ENCODE results near the gene FSTL4. TPM values are rescaled to one million over a fixed set of nuclear protein-coding genes. Genes with fewer than 3 reads are reported as not detected.

Gene FSTL4
- total RNA-seq, 6 donors from 2014 or later = 0.49 to 4.6 (median 1.1) TPM

DNA sequence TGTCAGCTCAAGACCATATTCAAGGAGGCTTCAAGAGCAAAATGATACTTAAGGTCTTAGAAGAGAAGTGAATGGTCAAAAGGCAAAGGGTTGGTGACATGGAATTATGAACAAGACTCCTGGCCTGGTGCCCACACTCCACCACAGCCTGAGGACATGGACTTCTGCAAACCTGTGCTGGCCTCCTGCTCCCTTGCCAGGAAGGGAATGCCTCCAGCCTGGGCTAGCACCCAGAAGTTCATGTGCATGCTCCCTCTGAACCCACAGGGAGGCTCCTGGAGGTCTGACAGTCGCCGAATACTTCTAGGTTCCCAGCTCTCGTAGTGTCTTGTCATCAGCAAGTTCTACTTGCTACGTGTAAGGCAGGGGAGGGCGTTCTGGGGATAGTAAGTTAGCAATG, 156.7 kb downstream of the FSTL4 start:
- Histone ChIP-seq H3K9me3 (no peaks in the 10 kb centered on the region), H3K36me3 (no peaks in the 10 kb centered on the region), H3K4me1 (peaks cover 0 to 17% (median 0%) of the 10 kb centered on the region in 4 donors), H3K27me3 (no peaks in the 10 kb centered on the region), H3K4me3 (no peak overlapping the region), H3K27ac (no peak overlapping the region)
- no peak for TF ChIP-seq EP300 (IDR thresholded peaks at IDR 0.05)
- no peak for TF ChIP-seq POLR2A (IDR thresholded peaks at IDR 0.05)
- TF ChIP-seq, protein P1, sequence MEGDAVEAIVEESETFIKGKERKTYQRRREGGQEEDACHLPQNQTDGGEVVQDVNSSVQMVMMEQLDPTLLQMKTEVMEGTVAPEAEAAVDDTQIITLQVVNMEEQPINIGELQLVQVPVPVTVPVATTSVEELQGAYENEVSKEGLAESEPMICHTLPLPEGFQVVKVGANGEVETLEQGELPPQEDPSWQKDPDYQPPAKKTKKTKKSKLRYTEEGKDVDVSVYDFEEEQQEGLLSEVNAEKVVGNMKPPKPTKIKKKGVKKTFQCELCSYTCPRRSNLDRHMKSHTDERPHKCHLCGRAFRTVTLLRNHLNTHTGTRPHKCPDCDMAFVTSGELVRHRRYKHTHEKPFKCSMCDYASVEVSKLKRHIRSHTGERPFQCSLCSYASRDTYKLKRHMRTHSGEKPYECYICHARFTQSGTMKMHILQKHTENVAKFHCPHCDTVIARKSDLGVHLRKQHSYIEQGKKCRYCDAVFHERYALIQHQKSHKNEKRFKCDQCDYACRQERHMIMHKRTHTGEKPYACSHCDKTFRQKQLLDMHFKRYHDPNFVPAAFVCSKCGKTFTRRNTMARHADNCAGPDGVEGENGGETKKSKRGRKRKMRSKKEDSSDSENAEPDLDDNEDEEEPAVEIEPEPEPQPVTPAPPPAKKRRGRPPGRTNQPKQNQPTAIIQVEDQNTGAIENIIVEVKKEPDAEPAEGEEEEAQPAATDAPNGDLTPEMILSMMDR (IDR thresholded peaks at IDR 0.05) = no peak
- TF ChIP-seq POLR2AphosphoS5 (IDR thresholded peaks at IDR 0.05) = no peak
- WGBS, 2 donors = 86 to 89% methylated on average over 4 to 5 of the region's 5 CpGs
- ATAC-seq (ENCODE audit: low FRiP score in 2 of 2) (no peak), DNase-seq (no peak)

GRCh38 chr5:133454442-133454841, 157.9 kb downstream of the FSTL4 start:
- H3K4me3 ChIP-seq = no peak overlapping the region
- DNase-seq (no peak), ATAC-seq (ENCODE audit: low FRiP score in 2 of 2) (no peak)
- WGBS, 2 donors = 81 to 93% methylated on average over 9 of the region's 9 CpGs
- no peak overlapping the region for H3K27ac ChIP-seq
- H3K9me3 ChIP-seq = no peaks in the 10 kb centered on the region
- no peak for TF ChIP-seq POLR2A (IDR thresholded peaks at IDR 0.05)
- no peak for TF ChIP-seq EP300 (IDR thresholded peaks at IDR 0.05)
- TF ChIP-seq, protein P1 (IDR thresholded peaks at IDR 0.05) = no peak
- no peak for TF ChIP-seq POLR2AphosphoS5 (IDR thresholded peaks at IDR 0.05)
- peaks cover 0 to 17% (median 0%) of the 10 kb centered on the region in 4 donors for H3K4me1 ChIP-seq
- no peaks in the 10 kb centered on the region for H3K27me3 ChIP-seq
- H3K36me3 ChIP-seq = no peaks in the 10 kb centered on the region

- no peaks in the 10 kb centered on the region for H3K9me3 ChIP-seq
- H3K4me1 ChIP-seq = peaks cover 0 to 17% (median 0%) of the 10 kb centered on the region in 4 donors
- no peaks in the 10 kb centered on the region for H3K27me3 ChIP-seq
- TF ChIP-seq, protein P1 (IDR thresholded peaks at IDR 0.05) = no peak
- TF ChIP-seq POLR2AphosphoS5 (IDR thresholded peaks at IDR 0.05) (no peak), EP300 (IDR thresholded peaks at IDR 0.05) (no peak), POLR2A (IDR thresholded peaks at IDR 0.05) (no peak)
- WGBS, 2 donors = 48 to 66% methylated on average over 2 of the region's 2 CpGs
- H3K4me3 ChIP-seq = no peak overlapping the region
- H3K27ac ChIP-seq = no peak overlapping the region
- DNase-seq (no peak), ATAC-seq (ENCODE audit: low FRiP score in 2 of 2) (no peak)
- H3K36me3 ChIP-seq = no peaks in the 10 kb centered on the region
These were observed 158.5 kb downstream of the FSTL4 start for GRCh38 chr5:133453831-133454230.

- Histone ChIP-seq H3K4me1 (peaks cover 0 to 17% (median 0%) of the 10 kb centered on the region in 4 donors), H3K27me3 (no peaks in the 10 kb centered on the region), H3K36me3 (no peaks in the 10 kb centered on the region), H3K9me3 (no peaks in the 10 kb centered on the region), H3K4me3 (no peak overlapping the region), H3K27ac (no peak overlapping the region)
- ATAC-seq (ENCODE audit: low FRiP score in 2 of 2) = no peak
- WGBS, 2 donors = 82 to 83% methylated on average over 4 of the region's 4 CpGs
- DNase-seq = no peak
- TF ChIP-seq EP300 (IDR thresholded peaks at IDR 0.05) (no peak), POLR2A (IDR thresholded peaks at IDR 0.05) (no peak), POLR2AphosphoS5 (IDR thresholded peaks at IDR 0.05) (no peak)
- TF ChIP-seq, protein P1 (IDR thresholded peaks at IDR 0.05) = no peak
These were observed 159.1 kb downstream of the FSTL4 start for GRCh38 chr5:133453084-133453780.

DNA sequence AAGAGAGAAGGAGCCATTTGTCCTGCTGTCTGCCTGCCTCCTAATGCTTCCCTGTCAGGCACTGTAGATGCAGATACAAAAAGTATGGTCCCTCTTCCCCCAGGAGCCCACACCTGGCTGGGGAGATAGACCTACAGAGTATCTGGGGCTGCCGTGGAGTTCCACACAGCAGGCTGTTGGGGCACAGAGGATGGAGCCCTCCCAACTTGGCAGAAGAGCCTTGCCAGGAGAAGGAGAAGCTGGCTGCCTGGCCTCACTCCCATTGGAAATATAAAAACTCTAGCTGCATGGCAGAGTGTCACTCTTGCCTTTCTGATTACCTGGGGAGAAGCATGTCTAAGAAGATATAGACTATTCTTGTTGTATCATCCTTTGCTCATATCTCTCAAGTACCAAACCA, 160.4 kb downstream of the FSTL4 start:
- TF ChIP-seq, protein P1 (IDR thresholded peaks at IDR 0.05) = no peak
- TF ChIP-seq EP300 (IDR thresholded peaks at IDR 0.05) (no peak), POLR2A (IDR thresholded peaks at IDR 0.05) (no peak), POLR2AphosphoS5 (IDR thresholded peaks at IDR 0.05) (no peak)
- Histone ChIP-seq H3K27ac (no peak overlapping the region), H3K4me3 (no peak overlapping the region), H3K4me1 (peaks cover 0 to 9% (median 0%) of the 10 kb centered on the region in 4 donors), H3K27me3 (no peaks in the 10 kb centered on the region), H3K9me3 (no peaks in the 10 kb centered on the region), H3K36me3 (no peaks in the 10 kb centered on the region)
- no peak for ATAC-seq (ENCODE audit: low FRiP score in 2 of 2)
- WGBS, 2 donors = 50 to 92% methylated on average over 1 of the region's 1 CpG
- DNase-seq = no peak

Data from upper lobe of left lung (tissue), 6 donors.